ENCODE results near the gene TMEM192. TPM values are rescaled to one million over a fixed set of nuclear protein-coding genes. Genes with fewer than 3 reads are reported as not detected.

The TMEM192 gene
- total and polyA plus RNA-seq, 2 of the 8 experiments (the other 6 are each of a cell fraction or from before 2014, with no cell fraction given): 7.3 to 10.9 TPM

- Histone ChIP-seq H3K27ac (ENCODE audit: low read depth, low read length) (no peak overlapping the region), H2BK120ac (replicated peaks; ENCODE audit: low read depth, low read length) (no peak overlapping the region), H2AFZ (ENCODE audit: low read length) (no peak overlapping the region), H3K4me1 (replicated peaks in 1 of 4; ENCODE audit: control insufficient read depth in 3 of 4, insufficient read depth in 4 of 4, low read length in 3 of 4) (no peaks in the 10 kb centered on the region), H2BK12ac (ENCODE audit: low read depth, low read length) (no peak overlapping the region), H4K8ac (ENCODE audit: extremely low read depth, insufficient read depth, low read length) (no peak overlapping the region), H3K36me3 (ENCODE audit: control insufficient read depth in 2 of 4, insufficient read depth in 4 of 4, low read length in 3 of 4) (peaks cover 3 to 8% (median 4%) of the 10 kb centered on the region in 4 experiments; a peak in 4 of 8 replicates), H3K9me3 (ENCODE audit: insufficient read depth in 2 of 2, low read depth in 1 of 2, low read length in 1 of 2) (no peaks in the 10 kb centered on the region), H3K56ac (replicated peaks; ENCODE audit: insufficient read length, low read depth, low read length) (no peak overlapping the region), H2BK5ac (ENCODE audit: low read depth, low read length) (no peak overlapping the region), H3K4ac (replicated peaks; ENCODE audit: insufficient read length, low read depth, low read length) (no peak overlapping the region), H3K4me3 (ENCODE audit: extremely low read depth in 1 of 4, insufficient read depth in 2 of 4, low read depth in 3 of 4, low read length in 4 of 4) (no peak overlapping the region), H4K5ac (ENCODE audit: insufficient read length, low read depth, low read length) (no peak overlapping the region), H4K20me1 (replicated peaks in 1 of 2; ENCODE audit: control insufficient read depth in 1 of 2, insufficient read depth in 2 of 2, low read length in 2 of 2) (no peaks in the 10 kb centered on the region), H3K79me2 (ENCODE audit: control insufficient read depth in 1 of 2, insufficient read depth in 2 of 2, low read length in 2 of 2) (no peaks in the 10 kb centered on the region), H2AK5ac (ENCODE audit: low read depth, low read length) (no peak overlapping the region), H3K23me2 (ENCODE audit: low read depth, low read length) (no peaks in the 10 kb centered on the region), H2BK20ac (ENCODE audit: low read length) (no peak overlapping the region), H3K14ac (ENCODE audit: insufficient read length) (no peak overlapping the region), H2BK15ac (ENCODE audit: low read length) (no peak overlapping the region), H3K23ac (ENCODE audit: insufficient read length) (no peak overlapping the region), H3K9ac (replicated peaks in 1 of 4; ENCODE audit: extremely low read depth in 1 of 4, low read depth in 3 of 4, low read length in 3 of 4) (no peak overlapping the region), H3K4me2 (ENCODE audit: insufficient read depth in 1 of 2, low read depth in 2 of 2, low read length in 2 of 2) (no peak overlapping the region), H3K18ac (ENCODE audit: extremely low read depth, low read length) (no peak overlapping the region), H3K79me1 (ENCODE audit: low read depth, low read length) (no peaks in the 10 kb centered on the region), H4K91ac (replicated peaks; ENCODE audit: insufficient read length, low read length) (no peak overlapping the region), H3K27me3 (replicated peaks in 1 of 4; ENCODE audit: control insufficient read depth in 3 of 4, extremely low read depth in 1 of 4, insufficient read depth in 3 of 4, low read length in 3 of 4) (no peaks in the 10 kb centered on the region)
- CTCF ChIA-PET (ENCODE audit: partially characterized antibody): interaction anchor here (0.6 kb wide), 1 partner anchor 90 kb away, joined by 3 read pairs; no protein-coding TSS in a partner anchor
- DNase-seq (ENCODE audit: low read depth in 1 of 2, low spot score in 2 of 2) (no peak), FAIRE-seq (no peak)
- 83% methylated on average over 6 of the region's 6 CpGs; no CpG with 5 or more reads in 1 of the 2 experiments for WGBS, 2 experiments (ENCODE audit: extremely low coverage in 1 of 2, insufficient coverage in 1 of 2, insufficient read length in 1 of 2, insufficient replicate concordance in 2 of 2, low coverage in 1 of 2, low lambda C conversion rate in 2 of 2, missing lambda C conversion rate in 1 of 2)
- TF ChIP-seq MAFK (IDR thresholded peaks at IDR 0.05; ENCODE audit: low read depth, low read length) (peak; percentile 12; the same call in 1 of the 2 replicates), CEBPB (IDR thresholded peaks at IDR 0.05; ENCODE audit: low read depth, low read length) (no peak), SUZ12 (IDR thresholded peaks at IDR 0.05; ENCODE audit: low read length) (no peak), TCF12 (IDR thresholded peaks at IDR 0.05; ENCODE audit: low read depth, low read length) (no peak)
- TF ChIP-seq, protein P1, sequence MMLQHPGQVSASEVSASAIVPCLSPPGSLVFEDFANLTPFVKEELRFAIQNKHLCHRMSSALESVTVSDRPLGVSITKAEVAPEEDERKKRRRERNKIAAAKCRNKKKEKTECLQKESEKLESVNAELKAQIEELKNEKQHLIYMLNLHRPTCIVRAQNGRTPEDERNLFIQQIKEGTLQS (IDR thresholded peaks at IDR 0.05; ENCODE audit: insufficient read depth, low read depth, low read length): no peak
- POLR2A ChIA-PET (ENCODE audit: partially characterized antibody): no interaction called here
These were observed 33.2 kb downstream of the TMEM192 start for GRCh38 chr4:165079476-165079875.

Data from H1 (cell line).